GM19372 (cell line): ENCODE data around the gene MRE11.

Source experiments
- ATAC-seq: cut with Tn5 transposase; IDR thresholded peaks from one replicate; pipeline ENCODE4 v1.9.1; 2021; ENCODE audit warnings: mild to moderate bottlenecking, low read depth, moderate library complexity; ENCODE audit not compliant: unreplicated experiment

Gene MRE11

DNA sequence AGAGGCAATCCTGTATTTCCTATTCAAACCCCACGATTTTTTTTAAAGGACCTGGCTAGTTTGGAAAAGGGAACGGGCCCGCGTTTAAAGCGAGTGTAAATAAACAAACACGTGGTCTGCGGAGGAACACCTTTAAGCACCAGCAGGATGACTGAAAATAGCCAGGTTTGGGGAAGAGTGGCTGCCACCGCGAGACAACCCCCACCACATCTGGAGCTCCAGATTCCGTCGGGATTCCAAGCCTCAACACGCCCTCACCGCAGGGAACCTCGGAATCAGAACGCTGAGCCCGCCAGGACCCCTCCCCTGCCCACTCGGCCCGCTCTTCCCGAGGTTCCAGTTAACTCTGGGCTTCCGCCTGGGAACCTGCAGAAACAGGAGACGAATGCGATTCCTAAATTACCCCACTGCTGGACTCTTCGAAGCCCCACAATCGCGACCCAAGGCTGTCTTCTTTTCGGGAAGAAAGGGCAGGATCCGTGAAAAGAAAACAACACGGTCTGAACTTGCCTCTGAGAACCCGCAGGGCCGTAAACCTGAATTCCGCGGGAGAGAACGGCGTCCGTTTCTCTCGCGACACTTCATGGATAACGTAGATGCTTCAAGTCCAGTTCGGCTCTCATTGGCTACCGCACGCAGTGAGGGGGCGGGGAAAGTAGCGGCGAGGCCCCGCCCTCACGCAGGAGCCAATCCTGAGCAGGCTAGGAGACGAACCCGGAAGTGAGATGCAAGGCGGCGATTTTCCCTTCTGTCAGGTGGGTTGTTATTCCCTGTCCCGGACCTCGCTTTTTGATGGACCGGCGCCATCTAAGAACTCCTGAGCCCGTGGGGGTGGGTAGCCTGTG is at the start of gene MRE11, which contains the start of gene ANKRD49:
Gene MRE11 (minus strand): TSS at position 564 of the 845 bp plus-strand sequence. CDS start 1,043 bp downstream, outside the sequence.
Gene ANKRD49 (plus strand): TSS at position 704 of the 845 bp plus-strand sequence. CDS start 2,710 bp downstream, outside the sequence.
- peak; percentile 99 for ATAC-seq

- ATAC-seq, result no peak
Observed at GRCh38 chr11:94539420-94539819, 45.8 kb upstream of the MRE11 start.

GRCh38 chr11:94537031-94537600 is 43.5 kb upstream of the MRE11 start:
- ATAC-seq, result no peak

- ATAC-seq, result no peak
Observed at GRCh38 chr11:94536386-94536785, 42.7 kb upstream of the MRE11 start.

GRCh38 chr11:94533696-94534630 is 40.3 kb upstream of the MRE11 start:
- ATAC-seq, result no peak

GRCh38 chr11:94533206-94533605 is 39.6 kb upstream of the MRE11 start:
- no peak for ATAC-seq

- no peak for ATAC-seq
Observed at GRCh38 chr11:94532211-94532610, 38.6 kb upstream of the MRE11 start.

GRCh38 chr11:94528551-94528950 is 34.9 kb upstream of the MRE11 start:
- ATAC-seq, result no peak

GRCh38 chr11:94526645-94527438 is 33.2 kb upstream of the MRE11 start:
- no peak for ATAC-seq

DNA sequence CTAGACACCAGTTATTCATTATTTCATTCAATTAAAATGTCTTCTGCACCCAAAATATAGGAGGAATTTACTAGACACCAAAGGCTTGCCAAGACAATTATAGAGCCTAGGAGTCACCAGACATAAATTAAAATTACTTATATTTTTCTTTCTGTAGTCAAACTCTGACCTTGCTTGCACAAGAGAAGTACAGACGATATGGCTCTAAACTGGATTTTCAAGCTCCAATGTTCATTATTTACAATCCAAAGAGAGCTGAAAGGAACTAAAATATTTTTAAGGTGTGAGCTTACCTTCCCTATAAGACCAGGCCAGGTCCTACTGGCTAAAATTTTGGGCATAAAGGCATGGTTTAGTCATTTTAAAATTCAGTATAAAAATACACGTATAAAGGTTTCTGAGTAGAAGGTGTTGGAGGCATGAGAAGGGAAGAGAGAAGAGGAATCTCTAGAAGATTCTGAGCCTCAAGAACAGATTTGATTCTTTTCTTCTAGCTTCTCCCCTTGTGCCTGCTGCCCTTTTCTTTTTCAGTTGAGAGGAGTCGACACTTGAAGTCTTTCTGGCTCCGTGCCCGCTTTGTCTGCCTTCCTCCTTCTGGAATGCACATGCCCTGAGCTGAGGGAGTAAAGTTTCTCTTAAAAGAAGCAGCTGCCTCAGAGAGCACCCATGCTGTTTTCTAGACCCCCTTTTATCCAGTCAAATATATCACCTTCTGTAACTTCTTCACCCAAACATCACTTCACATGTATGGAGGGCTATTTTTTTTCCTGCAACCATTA is 32.1 kb upstream of the MRE11 start:
- ATAC-seq, result no peak

GRCh38 chr11:94524341-94524740 is 30.7 kb upstream of the MRE11 start:
- no peak for ATAC-seq

DNA sequence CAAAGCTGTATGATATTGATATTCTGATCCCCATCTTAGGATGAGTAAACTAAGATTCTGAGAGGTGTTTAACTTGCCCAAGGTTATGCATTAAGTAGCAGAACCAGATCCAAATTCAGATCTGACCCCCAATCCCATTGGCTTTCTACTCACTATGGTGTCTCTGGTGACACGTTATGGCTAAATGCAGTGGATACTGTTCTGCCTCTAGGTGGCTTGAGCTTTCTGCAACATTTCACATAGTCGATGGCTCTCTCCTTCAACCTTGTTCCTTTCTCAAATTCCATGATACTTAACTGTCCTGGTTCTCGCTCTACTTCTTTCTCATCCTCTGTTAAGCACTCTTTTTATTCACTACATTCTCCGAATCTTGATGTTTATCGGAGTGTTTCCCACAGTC is 28.0 kb upstream of the MRE11 start:
- ATAC-seq, result no peak

DNA sequence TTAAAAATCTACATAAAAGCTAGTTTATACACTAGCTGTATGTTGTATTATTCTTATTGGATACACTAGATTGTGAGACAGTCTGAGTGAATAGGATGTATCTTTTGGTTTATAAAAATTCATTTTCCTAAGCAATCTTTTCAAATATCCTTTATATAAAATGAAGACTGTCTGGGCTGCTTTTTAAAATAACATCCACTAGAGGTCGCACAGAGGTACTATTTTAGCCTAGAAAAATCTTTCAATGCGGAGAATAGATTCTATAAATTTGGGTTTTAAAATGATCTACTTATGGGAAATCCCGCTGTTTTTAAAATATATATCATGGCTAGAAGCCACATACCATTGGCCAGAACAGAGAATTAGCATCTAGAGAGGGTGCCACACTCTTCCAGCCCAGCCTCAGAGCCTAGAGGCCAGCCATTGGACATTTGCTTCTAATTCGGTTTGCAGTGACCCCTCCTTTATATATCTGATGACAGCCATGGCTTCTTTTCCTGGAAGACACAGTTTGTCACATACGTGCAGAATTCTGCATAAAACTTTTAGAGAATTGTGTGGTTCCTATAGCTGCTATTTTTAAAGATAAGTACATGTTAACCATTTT is 25.9 kb upstream of the MRE11 start:
- no peak for ATAC-seq

GRCh38 chr11:94518300-94518699 is 24.7 kb upstream of the MRE11 start:
- ATAC-seq, result no peak

- ATAC-seq, result no peak
Observed at GRCh38 chr11:94516725-94517124, 23.1 kb upstream of the MRE11 start.

DNA sequence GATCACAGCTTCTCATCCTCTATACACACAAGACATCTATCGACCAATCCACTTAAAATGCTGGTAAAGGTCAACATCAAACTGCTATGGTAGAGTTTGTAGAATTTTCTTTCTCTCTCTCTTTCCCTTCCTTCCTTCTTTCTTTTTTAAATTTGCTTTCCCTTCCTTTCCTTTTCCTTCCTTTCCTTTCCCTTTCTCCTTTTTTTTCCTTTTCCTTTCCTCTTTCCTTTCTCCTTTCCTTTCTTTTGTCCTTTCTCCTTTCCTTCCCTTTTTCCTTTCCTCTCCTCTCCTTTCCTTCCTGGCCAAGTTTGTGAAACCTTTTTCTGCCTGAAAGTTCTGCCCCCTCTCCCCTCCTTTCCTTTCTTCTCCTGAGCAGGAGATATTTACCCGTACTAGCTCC is 21.8 kb upstream of the MRE11 start:
- no peak for ATAC-seq

GRCh38 chr11:94513091-94513490 is 19.4 kb upstream of the MRE11 start:
- no peak for ATAC-seq

DNA sequence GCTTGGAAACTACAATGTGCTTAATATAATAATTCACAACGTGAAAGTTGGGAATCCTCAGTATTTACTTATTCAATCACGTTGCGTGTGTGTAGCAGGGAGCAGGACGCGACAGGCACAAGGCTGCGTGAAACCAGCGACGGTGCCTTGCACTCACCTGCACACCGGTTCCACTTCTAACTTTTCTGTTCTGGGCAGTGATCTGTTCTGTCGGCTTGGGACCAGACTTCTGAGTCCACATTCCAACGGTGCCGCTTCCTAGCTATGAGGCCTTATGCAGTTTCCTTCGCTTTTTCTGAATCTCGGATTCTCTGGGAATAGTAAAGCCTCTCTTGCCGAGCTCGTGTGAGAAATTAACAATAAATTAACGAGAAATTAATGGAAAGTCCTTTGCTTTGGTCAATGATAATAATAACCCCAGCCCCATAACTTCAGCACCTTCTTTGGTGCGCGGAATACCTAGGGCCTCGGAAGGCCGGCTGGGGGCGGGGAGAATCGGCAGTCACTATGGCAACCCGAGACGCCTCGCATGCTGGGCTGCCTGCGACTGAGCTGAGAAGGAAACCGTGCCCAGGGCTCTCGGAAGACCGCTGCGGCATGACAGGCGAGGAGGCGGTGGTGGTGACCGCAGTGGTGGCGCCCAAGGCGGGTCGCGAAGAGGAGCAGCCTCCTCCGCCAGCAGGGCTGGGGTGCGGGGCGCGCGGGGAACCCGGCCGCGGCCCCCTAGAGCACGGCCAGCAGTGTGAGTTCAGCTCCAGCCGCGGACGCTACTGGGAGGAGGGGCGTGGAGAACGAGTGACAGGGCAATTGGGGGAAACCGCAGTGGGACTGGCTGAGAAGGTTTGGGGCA is 18.5 kb upstream of the MRE11 start, which contains the start of gene C11orf97:
Gene C11orf97 (plus strand): TSS at position 530 of the 850 bp plus-strand sequence. CDS start 68 bp downstream, at position 598.
- ATAC-seq, result peak; percentile 91
